Right ventricle myocardium inferior (tissue), 1 donor: ENCODE measurements around the gene C1QL4. TPM values are rescaled to one million over a fixed set of nuclear protein-coding genes. Genes with fewer than 3 reads are reported as not detected.

ENCODE experiments used
- ATAC-seq: fragments of 200-7000 bp; cut with Tn5 transposase; one replicate; pipeline ENCODE4 v1.9.1; 2020; ENCODE audit warnings: mild to moderate bottlenecking, moderate library complexity
- DNase-seq: peaks from one replicate; pipeline ENCODE4 v3.0.0; 2021; ENCODE audit errors: missing footprints
- intact Hi-C: fragments of 100-400 bp; cut with DNase I; formaldehyde crosslinking; loops from one replicate; pipeline ENCODE4 v1.11.0; 2022
- total RNA-seq: library from RNA; stranded (reverse); fragmentation: NEBNext Ultra II Directional; extraction: Animal tissue kit (Norgen Biotek cat#: 25700); gene quantifications from one replicate; pipeline ENCODE4 v1.2.1, GENCODE V29; 2021
- donor health status: DM: no; HTN: yes; CAD: no; lungs with severe emphysema.

The C1QL4 gene
- total RNA-seq, 1 donor from 2014 or later = not detected

DNA sequence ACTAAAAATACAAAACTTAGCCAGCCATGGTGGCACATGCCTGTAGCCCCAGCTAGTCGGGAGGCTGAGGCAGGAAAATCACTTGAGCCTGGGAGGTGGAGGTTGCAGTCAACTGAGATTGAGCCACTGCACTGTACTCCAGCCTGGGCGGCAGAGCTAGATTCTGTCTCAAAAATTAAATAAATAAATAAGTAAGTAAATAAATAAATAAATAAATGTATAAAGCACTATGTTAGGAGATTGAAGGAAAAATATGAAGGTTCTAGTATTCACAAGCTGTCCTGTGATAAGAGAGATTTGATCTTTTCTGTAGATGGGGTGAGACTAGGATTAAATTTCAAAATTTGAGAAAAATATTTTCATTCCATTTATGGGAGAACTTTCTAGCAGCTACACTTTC, 15.4 kb upstream of the C1QL4 start:
- intact Hi-C loops = no loop called here

DNA sequence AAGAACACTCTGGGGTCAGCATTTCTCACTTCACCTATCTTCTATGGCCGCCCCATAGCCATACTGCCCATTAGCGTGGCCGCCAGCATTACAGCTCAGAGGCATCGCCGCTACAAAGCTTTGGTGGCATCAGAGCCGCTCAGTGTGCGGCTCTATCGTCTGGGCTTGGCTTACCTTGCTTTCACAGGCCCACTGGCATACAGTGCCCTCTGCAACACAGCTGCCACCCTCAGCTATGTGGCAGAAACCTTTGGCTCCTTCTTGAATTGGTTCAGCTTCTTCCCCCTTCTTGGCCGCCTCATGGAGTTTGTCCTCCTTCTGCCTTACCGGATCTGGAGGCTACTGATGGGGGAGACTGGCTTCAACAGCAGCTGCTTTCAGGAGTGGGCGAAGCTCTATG, 12.3 kb upstream of the C1QL4 start:
- intact Hi-C loops = no loop called here
- ATAC-seq (no peak), DNase-seq (no peak)

More for the DNA sequence above, 15.4 kb upstream of the C1QL4 start:
- ATAC-seq = no peak
- no peak for DNase-seq

GRCh38 chr12:49348781-49349180, 11.8 kb upstream of the C1QL4 start:
- intact Hi-C loops = no loop called here
- no peak for ATAC-seq
- no peak for DNase-seq

- ATAC-seq = peak; percentile 86
- intact Hi-C loops = no loop called here
Observed at GRCh38 chr12:49347311-49348193, 10.6 kb upstream of the C1QL4 start.

GRCh38 chr12:49346659-49347310, 9.8 kb upstream of the C1QL4 start, which contains the start of gene DNAJC22:
Gene DNAJC22, plus strand, starts transcription at chr12:49346888. Its CDS starts 1,985 bp downstream, at chr12:49348873.
- intact Hi-C loops = no loop called here
- ATAC-seq = no peak
- no peak for DNase-seq

More at GRCh38 chr12:49347311-49348193, 10.6 kb upstream of the C1QL4 start:
- DNase-seq = peak; percentile 91

GRCh38 chr12:49345825-49346658, 9.1 kb upstream of the C1QL4 start:
- ATAC-seq = no peak
- intact Hi-C loops = no loop called here
- no peak for DNase-seq

GRCh38 chr12:49345051-49345824, 8.2 kb upstream of the C1QL4 start:
- intact Hi-C loops = no loop called here
- ATAC-seq (no peak), DNase-seq (no peak)

DNA sequence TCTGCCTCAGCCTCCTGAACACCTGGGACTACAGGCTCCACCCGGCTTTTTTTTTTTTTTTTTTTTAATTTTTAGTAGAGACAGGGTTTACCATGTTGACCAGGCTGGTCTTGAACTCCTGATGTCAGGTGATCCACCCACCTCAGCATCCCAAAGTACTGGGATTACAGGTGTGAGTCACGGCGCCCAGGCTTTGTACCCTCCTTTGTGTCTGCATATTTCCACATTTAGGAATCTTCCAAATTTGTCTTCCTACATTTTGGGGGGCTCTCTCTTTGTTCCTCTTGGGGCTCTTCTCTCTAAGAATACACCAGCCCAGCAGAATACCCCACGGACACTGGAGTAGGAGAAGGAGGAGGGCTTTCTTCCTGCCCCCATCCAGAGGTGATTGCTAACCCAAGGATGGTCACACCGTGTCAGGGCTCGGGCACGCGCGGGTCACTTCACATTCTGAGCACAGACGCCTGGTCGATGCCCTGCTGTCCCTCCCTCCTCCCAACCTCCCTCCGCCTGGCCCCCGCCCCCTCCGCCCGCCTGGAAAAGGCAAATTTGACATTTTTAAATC, 7.6 kb upstream of the C1QL4 start:
- ATAC-seq = no peak
- intact Hi-C loops = no loop called here
- DNase-seq = no peak

DNA sequence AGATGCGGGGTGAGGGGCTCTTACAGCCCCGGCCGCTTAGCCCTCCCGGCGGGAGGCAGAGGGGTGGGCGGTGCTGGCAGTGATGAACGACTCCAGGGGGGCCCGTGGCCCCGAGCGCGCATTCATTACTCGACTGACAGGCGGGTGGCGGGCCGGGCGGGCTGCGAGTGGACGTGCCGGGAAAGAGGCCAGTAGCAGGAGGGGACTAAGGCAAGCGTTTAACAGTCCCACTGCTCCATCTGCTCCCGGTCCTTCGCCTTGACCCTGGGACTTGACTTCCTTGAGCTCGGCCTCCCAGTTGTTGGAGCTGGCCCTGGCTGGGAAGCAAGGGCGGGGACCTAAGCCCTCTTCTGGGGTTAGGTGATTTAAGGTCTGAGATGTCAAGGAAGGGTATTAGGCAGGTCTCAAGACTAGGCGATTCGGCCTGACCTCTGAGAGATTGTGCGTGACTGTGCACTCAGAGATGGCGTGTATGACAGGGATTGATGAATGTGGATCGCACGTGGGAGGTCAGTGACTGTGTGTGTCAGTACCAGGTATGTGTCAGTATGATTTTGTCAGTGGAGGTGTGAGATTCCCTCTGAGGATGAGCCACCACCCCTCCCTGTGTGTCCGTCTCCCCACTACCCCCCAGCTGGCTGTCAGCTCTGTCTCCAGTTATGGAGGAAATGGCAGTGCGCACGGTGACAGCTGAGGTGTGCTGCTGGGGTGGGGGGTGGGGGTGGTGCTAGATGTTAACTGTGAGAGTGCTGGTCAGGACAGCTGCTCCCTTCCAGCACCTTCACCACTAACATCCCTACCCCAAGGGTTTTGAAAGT, 6.1 kb upstream of the C1QL4 start:
- ATAC-seq = no peak
- intact Hi-C loops = no loop called here

GRCh38 chr12:49342066-49342913, 5.3 kb upstream of the C1QL4 start:
- ATAC-seq (peak; percentile 49), DNase-seq (peak; percentile 86)
- intact Hi-C loops = no loop called here

More for the DNA sequence above, 6.1 kb upstream of the C1QL4 start:
- DNase-seq = no peak

- intact Hi-C loops = no loop called here
- no peak for ATAC-seq
Observed at GRCh38 chr12:49341777-49342065, 4.7 kb upstream of the C1QL4 start.

DNA sequence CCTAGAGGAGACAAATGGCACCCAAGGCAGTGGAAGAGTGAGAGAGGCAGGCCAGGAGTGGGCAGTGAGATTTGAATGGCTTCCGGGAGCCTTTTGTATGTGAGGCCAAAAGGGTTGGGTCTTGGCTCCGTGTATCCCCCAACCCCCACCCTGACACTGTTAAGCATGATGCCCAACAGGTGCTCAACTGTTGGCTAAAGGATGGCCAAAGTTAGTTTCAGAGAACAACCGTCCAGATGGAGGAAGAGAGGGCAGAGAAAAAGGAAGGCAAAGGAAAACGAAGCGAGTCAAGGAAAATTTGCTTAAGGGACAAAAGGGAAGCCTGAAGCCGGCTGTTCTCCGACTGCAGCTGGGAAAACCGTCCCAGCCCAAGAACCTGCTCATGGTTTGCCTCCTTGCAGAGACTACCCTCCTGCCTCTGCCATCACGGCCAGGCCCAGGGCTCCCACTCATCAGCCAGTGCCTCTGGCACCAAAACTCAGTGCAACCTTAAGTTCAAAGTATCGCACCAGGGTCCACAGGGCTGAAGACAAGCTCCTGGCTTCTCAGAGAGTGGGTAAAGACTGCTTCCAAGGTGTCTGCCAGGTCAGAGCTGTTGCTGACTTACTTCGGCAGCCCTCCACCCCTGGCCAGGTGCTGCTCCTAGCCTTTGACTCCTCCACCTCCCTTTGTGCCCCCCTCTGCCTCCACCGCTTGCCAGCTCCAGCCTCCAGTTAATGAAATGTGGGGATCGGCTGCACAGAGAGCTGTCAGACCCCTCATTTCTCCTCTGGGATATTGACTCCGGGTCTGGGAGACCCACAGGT, 4.2 kb upstream of the C1QL4 start:
- ATAC-seq (no peak), DNase-seq (no peak)
- intact Hi-C loops = no loop called here

More at GRCh38 chr12:49341777-49342065, 4.7 kb upstream of the C1QL4 start:
- no peak for DNase-seq

GRCh38 chr12:49340095-49340870, 3.3 kb upstream of the C1QL4 start:
- DNase-seq (no peak), ATAC-seq (no peak)
- intact Hi-C loops = no loop called here

DNA sequence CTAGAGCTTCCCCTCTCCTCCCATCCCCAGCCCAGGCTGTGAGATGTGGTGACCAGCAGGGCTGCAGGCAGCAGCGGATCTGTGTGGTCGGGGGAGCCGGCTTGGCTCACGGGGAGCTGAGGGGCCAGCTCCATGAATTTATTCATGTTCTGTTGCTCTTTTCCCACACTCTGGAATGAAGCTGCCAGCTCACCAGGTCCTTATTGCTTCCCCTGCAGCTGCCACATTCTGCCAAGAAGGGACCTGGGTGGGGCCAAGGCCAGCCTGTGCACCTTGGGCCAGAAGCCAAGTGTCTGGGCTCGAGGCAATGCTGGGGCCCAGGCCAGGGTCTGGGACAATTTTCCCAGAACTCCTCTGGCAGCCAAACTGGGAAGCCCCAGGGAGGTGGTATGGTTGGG, 2.5 kb upstream of the C1QL4 start:
- intact Hi-C loops = no loop called here
- DNase-seq (no peak), ATAC-seq (no peak)

DNA sequence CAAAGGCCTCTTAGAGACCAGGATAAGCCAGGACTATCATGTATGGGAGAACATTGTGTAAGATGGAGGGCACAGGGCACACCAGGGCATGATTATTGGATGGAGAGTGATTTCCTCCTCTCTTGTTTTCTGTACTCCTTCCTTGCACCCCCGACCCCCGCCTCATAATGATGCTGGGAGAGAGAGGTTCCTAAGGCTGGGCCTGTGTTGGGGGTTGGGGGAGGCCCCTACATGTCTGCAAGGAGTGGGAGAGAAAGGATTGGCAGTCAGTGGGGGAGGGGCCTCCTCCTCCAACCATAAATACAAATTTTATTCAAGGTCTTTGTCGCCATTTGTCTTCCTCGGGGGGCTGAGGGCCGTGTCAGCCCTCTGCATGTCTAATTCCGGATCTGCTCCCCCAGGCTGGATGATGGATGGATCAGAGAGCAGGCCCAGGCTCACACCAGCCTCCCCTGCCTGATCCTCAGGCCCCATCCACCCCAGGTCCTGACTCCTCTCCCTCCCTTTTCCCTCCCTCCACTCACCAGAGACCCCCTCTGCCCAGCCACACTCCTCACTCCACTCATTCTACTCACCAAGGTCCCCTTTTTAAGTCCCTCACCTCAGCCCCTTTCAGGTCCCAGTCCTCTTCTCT, 2.0 kb upstream of the C1QL4 start:
- intact Hi-C loops = no loop called here
- ATAC-seq (no peak), DNase-seq (no peak)
